GM12878 (cell line): ENCODE measurements around the gene LHFPL3. TPM values are rescaled to one million over a fixed set of nuclear protein-coding genes. Genes with fewer than 3 reads are reported as not detected.

Experiments
- ATAC-seq: fragments of 200-7000 bp; cut with Tn5 transposase; 3 replicates; pipeline ENCODE4 v1.9.1; 2020; ENCODE audit warnings: mild to moderate bottlenecking, moderate library complexity
- BruUV-seq: library from RNA; stranded (reverse); fragments of 400-500 nt; replicated peaks from 2 replicates; lab custom pipeline; 2021; lab: Mats Ljungman, UMichigan
- CTCF ChIA-PET: fragments of 300-600 bp; sonication (Branson Sonifier 250); formaldehyde crosslinking; extraction: SDS; loops from one replicate; lab custom pipeline; 2021; ENCODE audit warnings: inconsistent platforms; lab: Yijun Ruan, JAX
- POLR2A ChIA-PET: fragments of 350-600 bp; formaldehyde crosslinking; extraction: SDS; loops from one replicate; lab custom pipeline; 2021; ENCODE audit warnings: inconsistent platforms; lab: Charles Lee
- RAD21 ChIA-PET: fragments of 300-600 bp; sonication (Branson Sonifier 250); formaldehyde crosslinking; loops from one replicate; lab custom pipeline; 2023; ENCODE audit warnings: antibody characterized with exemption; ENCODE audit not compliant: unreplicated experiment; lab: Charles Lee
- SMC1A ChIA-PET: fragments of 300-600 bp; sonication (Branson Sonifier 250); formaldehyde crosslinking; loops from one replicate; lab custom pipeline; 2023; ENCODE audit not compliant: unreplicated experiment, uncharacterized antibody; lab: Charles Lee
- DNase-seq: peaks from one replicate; pipeline ENCODE4 v3.0.0-alpha.2; 2011; ENCODE audit warnings: low read depth, low spot score
- FAIRE-seq: peaks from 3 replicates; lab custom pipeline; 2011; peaks lifted over from hg19 to GRCh38; lab: Jason Lieb, UNC
- H2AFZ ChIP-seq: 2 replicates; pipeline ENCODE4 v1.6.0; 2011; ENCODE audit warnings: low read depth, low read length, control low read depth; ENCODE audit not compliant: control insufficient read depth
- H3K27ac ChIP-seq: 2 replicates; pipeline ENCODE4 v1.5.1; 2011; ENCODE audit warnings: control low read depth; ENCODE audit not compliant: control insufficient read depth, insufficient read depth
- H3K27me3 ChIP-seq, 2 experiments: replicated peaks in 1 of 2; 2 replicates each; pipeline versions ENCODE4 v1.6.0 to v1.6.1; 2011; ENCODE audit warnings: low read length in 1 of 2; ENCODE audit not compliant: control insufficient read depth in 2 of 2, insufficient read depth in 2 of 2
- H3K36me3 ChIP-seq, 2 experiments: 2 replicates each; pipeline ENCODE4 v1.5.1; 2011; ENCODE audit warnings: low read length in 1 of 2; ENCODE audit not compliant: control insufficient read depth in 2 of 2, insufficient read depth in 2 of 2
- H3K4me1 ChIP-seq: 2 replicates; pipeline ENCODE4 v1.6.1; 2011; ENCODE audit warnings: mild to moderate bottlenecking, low read length, moderate library complexity, mixed read lengths; ENCODE audit not compliant: control insufficient read depth, insufficient read depth
- H3K4me2 ChIP-seq: 2 replicates; pipeline ENCODE4 v1.6.0; 2011; ENCODE audit warnings: control low read depth; ENCODE audit not compliant: control insufficient read depth, insufficient read depth
- H3K4me3 ChIP-seq: fragments of 200-600 bp; sonication (generic); 2 replicates; pipeline ENCODE4 v1.5.1; 2016
- H3K79me2 ChIP-seq: 2 replicates; pipeline ENCODE4 v1.6.0; 2011; ENCODE audit warnings: low read length; ENCODE audit not compliant: control insufficient read depth, insufficient read depth
- H3K9ac ChIP-seq: 2 replicates; pipeline ENCODE4 v1.8.0; 2011; ENCODE audit warnings: low read length, control low read depth, mixed read lengths; ENCODE audit not compliant: control insufficient read depth, insufficient read depth
- H3K9me3 ChIP-seq: replicated peaks from 3 replicates; pipeline ENCODE4 v1.5.1; 2011; ENCODE audit warnings: mild to moderate bottlenecking, low read length; ENCODE audit not compliant: control insufficient read depth, insufficient read depth
- H4K20me1 ChIP-seq: 2 replicates; pipeline ENCODE4 v1.6.0; 2011; ENCODE audit not compliant: control insufficient read depth, insufficient read depth
- ATF7 ChIP-seq: fragments of 450-650 bp; IDR thresholded peaks from 2 replicates; pipeline ENCODE4 v1.6.1; 2016; ENCODE audit warnings: low read depth, mild to moderate bottlenecking
- BRCA1 ChIP-seq: IDR thresholded peaks from 2 replicates; pipeline ENCODE4 v1.6.1; 2011; ENCODE audit warnings: low read depth, low read length, improper control_type of control experiment
- ESRRA ChIP-seq: IDR thresholded peaks from 2 replicates; pipeline ENCODE4 v1.6.1; 2012; ENCODE audit warnings: mild to moderate bottlenecking, low read length, improper control_type of control experiment
- RCOR1 ChIP-seq: conservative IDR thresholded peaks from 2 replicates; pipeline ENCODE4 v1.6.1; 2012; ENCODE audit warnings: low read depth, low read length, improper control_type of control experiment
- RFX5 ChIP-seq: IDR thresholded peaks from 2 replicates; pipeline ENCODE4 v1.6.1; 2011; ENCODE audit warnings: low read depth, low read length, improper control_type of control experiment
- WGBS: methylation state at CpG from one replicate; pipeline ENCODE4 v1.1.6; 2016; ENCODE audit warnings: low lambda C conversion rate; ENCODE audit not compliant: insufficient replicate concordance, insufficient coverage; ENCODE audit errors: missing lambda C conversion rate; 5-methylcytosine and 5-hydroxymethylcytosine counted together
- in situ Hi-C: fragments of 300-500 bp; cut with MboI; formaldehyde crosslinking; loops from 9 replicates; pipeline ENCODE4 v1.14.3; 2018; ENCODE audit warnings: mixed read lengths
- intact Hi-C: fragments of 100-400 bp; cut with micrococcal nuclease; formaldehyde crosslinking; loops from one replicate; pipeline ENCODE4 v1.14.2; 2022; ENCODE audit not compliant: unreplicated experiment
- polyA plus RNA-seq, 11 experiments: library from polyadenylated mRNA; depleted of rRNA in 4 of 11; unstranded in 6 of 11; stranded (reverse) in 5 of 11; fragments of >200 nt; fragmentation: Nextera tagmentation in 4 of 11; fragmentation: Illumina TruSeq in 1 of 11; extraction: Ambion mirVana in 4 of 11; extraction: Trizol in 1 of 11; gene quantifications; 1 replicate in 1 of 11; 2 replicates in 10 of 11; pipeline versions ENCODE4 v1.2.1 to v1.2.3, GENCODE V29; 2011 to 2016; ENCODE audit warnings: inconsistent platforms in 2 of 11, missing spikeins in 2 of 11, low read depth in 1 of 11
- total RNA-seq, 4 experiments: library from RNA; depleted of rRNA in 3 of 4; stranded (reverse); fragments of >200 nt in 3 of 4; fragmentation: Illumina TruSeq in 1 of 4; extraction: Trizol in 1 of 4; gene quantifications; 2 replicates each; pipeline versions ENCODE4 v1.2.1 to v1.2.3, GENCODE V29; 2013 to 2021
- TF ChIP-seq, protein P1 (sequence below): fragments of 450-650 bp; IDR thresholded peaks from 2 replicates; pipeline ENCODE4 v1.6.1; 2018; ENCODE audit warnings: mild to moderate bottlenecking, low read depth, moderate library complexity; ENCODE audit not compliant: partially characterized antibody

The LHFPL3 gene
- total and polyA plus RNA-seq, 10 of the 15 experiments (the other 5 are each of a cell fraction or from before 2014, with no cell fraction given) = 0.09 TPM; not detected in 9

DNA sequence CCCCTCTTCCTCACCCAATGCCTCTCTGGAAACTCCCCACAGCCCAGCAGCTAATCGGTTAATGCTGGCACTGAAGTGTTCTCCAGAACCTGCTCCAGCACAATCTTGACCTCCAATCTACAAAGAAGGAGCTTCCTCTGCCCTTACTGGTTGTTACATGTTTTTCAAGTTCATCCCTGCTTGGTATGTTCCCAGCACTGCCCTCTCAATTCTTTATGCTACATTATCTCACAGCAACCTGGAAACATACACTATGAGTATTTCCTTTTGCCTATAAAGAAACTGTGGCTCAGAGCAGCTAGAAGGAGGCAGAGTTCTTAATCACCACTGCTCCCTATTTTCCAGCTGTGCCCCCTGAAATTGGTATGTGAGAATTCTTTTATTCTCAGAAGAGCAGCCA, 601.5 kb downstream of the LHFPL3 start (continued):
- TF ChIP-seq RCOR1 = no peak
- TF ChIP-seq ESRRA = no peak

DNA sequence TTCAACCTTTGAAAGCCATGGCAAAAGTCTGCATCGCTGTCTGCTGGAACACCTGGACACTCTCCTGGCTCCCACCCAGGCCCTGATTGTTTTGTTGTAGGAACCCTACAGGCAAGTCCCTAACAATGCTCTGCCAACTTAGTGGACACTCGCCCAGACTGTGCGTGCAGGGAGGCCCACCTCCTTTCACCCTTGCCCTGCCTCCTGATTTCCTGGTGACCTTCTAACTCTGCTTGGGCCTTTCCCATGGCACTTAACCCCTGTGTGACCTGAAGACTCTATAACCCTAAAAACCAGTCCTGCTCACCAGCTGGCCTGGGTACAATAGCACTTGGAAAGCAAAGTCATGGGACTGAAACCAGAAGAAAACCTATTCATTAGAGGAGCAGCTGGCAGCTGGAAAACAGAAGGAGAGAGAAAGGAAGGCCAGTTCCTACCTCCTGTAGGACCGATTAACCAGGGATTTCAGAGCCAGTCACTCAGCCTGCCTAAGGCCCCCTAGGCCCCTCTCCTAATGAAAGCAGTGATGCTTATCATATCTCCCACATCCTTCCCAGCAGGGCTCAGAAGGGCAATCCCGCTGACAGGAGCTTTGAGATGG, 602.9 kb downstream of the LHFPL3 start:
- FAIRE-seq (no peak), ATAC-seq (no peak), DNase-seq (no peak)
- Histone ChIP-seq H2AFZ (no peak overlapping the region), H3K27me3 (no peaks in the 10 kb centered on the region), H3K4me3 (no peak overlapping the region), H3K9me3 (no peaks in the 10 kb centered on the region), H3K36me3 (no peaks in the 10 kb centered on the region), H4K20me1 (no peaks in the 10 kb centered on the region), H3K9ac (no peak overlapping the region), H3K79me2 (no peaks in the 10 kb centered on the region), H3K27ac (no peak overlapping the region), H3K4me2 (no peak overlapping the region), H3K4me1 (no peaks in the 10 kb centered on the region)
- intact Hi-C loops = no loop called here
- SMC1A ChIA-PET = interaction anchor here (0.6 to 4.3 kb wide), 5 partner anchors 9 to 80 kb away, joined by 3 to 32 read pairs (median 5); no protein-coding TSS in a partner anchor
- RAD21 ChIA-PET = no interaction called here
- no TSS peak for BruUV-seq
- in situ Hi-C loops = no loop called here
- POLR2A ChIA-PET = no interaction called here
- WGBS = 86% methylated on average over 5 of the region's 5 CpGs
- CTCF ChIA-PET = interaction anchor here (1.8 to 14.1 kb wide), 4 partner anchors 9 to 51 kb away, joined by 11 to 200 read pairs (median 12); no protein-coding TSS in a partner anchor
- TF ChIP-seq, protein P1, sequence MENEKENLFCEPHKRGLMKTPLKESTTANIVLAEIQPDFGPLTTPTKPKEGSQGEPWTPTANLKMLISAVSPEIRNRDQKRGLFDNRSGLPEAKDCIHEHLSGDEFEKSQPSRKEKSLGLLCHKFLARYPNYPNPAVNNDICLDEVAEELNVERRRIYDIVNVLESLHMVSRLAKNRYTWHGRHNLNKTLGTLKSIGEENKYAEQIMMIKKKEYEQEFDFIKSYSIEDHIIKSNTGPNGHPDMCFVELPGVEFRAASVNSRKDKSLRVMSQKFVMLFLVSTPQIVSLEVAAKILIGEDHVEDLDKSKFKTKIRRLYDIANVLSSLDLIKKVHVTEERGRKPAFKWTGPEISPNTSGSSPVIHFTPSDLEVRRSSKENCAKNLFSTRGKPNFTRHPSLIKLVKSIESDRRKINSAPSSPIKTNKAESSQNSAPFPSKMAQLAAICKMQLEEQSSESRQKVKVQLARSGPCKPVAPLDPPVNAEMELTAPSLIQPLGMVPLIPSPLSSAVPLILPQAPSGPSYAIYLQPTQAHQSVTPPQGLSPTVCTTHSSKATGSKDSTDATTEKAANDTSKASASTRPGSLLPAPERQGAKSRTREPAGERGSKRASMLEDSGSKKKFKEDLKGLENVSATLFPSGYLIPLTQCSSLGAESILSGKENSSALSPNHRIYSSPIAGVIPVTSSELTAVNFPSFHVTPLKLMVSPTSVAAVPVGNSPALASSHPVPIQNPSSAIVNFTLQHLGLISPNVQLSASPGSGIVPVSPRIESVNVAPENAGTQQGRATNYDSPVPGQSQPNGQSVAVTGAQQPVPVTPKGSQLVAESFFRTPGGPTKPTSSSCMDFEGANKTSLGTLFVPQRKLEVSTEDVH = no peak
- TF ChIP-seq ATF7 (no peak), RFX5 (no peak), BRCA1 (no peak)
